ENCODE measurements around the gene MGP. TPM values are rescaled to one million over a fixed set of nuclear protein-coding genes. Genes with fewer than 3 reads are reported as not detected.

Gene MGP
- total RNA-seq, 4 donors from 2014 or later = 90.5 to 499 (median 234) TPM

DNA sequence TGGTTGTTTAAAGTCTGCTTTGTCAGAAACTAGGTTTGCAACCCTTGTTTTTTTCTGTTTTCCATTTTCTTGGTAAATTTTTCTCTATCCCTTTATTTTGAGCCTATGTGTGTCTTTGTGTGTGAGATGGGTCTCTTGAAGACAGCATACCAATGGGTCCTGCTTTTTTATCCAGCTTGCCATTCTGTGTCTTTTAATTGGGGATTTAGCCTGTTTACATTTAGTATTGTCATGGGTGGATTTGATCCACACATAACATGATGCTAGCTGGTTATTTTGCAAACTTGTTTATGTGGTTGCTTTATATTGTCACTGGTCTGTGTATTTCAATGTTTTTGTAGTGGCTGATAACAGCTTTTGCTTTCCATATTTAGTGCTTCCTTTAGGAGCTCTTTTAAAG, 25.2 kb downstream of the MGP start:
- Histone ChIP-seq H3K36me3 (no peaks in the 10 kb centered on the region), H3K4me3 (no peak overlapping the region), H3K9me3 (peaks cover 6 to 10% of the 10 kb centered on the region in 2 donors), H3K4me1 (no peaks in the 10 kb centered on the region), H3K27me3 (no peaks in the 10 kb centered on the region), H3K27ac (no peak overlapping the region)
- DNase-seq = no peak
- in situ Hi-C loops (cut with MboI; ENCODE audit: low pct_ligation_motif_present in 1 of 4, low pct_unique_long_range_greater_than_20kb in 1 of 4, low sequenced_read_pairs in 3 of 4) (no loop called here), intact Hi-C loops (cut with DNase I; ENCODE audit: low total_unique reads) (no loop called here)
- no peak for TF ChIP-seq EP300 (IDR thresholded peaks at IDR 0.05; ENCODE audit: low read depth)
- TF ChIP-seq, protein P1, sequence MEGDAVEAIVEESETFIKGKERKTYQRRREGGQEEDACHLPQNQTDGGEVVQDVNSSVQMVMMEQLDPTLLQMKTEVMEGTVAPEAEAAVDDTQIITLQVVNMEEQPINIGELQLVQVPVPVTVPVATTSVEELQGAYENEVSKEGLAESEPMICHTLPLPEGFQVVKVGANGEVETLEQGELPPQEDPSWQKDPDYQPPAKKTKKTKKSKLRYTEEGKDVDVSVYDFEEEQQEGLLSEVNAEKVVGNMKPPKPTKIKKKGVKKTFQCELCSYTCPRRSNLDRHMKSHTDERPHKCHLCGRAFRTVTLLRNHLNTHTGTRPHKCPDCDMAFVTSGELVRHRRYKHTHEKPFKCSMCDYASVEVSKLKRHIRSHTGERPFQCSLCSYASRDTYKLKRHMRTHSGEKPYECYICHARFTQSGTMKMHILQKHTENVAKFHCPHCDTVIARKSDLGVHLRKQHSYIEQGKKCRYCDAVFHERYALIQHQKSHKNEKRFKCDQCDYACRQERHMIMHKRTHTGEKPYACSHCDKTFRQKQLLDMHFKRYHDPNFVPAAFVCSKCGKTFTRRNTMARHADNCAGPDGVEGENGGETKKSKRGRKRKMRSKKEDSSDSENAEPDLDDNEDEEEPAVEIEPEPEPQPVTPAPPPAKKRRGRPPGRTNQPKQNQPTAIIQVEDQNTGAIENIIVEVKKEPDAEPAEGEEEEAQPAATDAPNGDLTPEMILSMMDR (IDR thresholded peaks at IDR 0.05) = no peak
- TF ChIP-seq POLR2A (IDR thresholded peaks at IDR 0.05) = no peak
- TF ChIP-seq POLR2AphosphoS5 (IDR thresholded peaks at IDR 0.05) = no peak

DNA sequence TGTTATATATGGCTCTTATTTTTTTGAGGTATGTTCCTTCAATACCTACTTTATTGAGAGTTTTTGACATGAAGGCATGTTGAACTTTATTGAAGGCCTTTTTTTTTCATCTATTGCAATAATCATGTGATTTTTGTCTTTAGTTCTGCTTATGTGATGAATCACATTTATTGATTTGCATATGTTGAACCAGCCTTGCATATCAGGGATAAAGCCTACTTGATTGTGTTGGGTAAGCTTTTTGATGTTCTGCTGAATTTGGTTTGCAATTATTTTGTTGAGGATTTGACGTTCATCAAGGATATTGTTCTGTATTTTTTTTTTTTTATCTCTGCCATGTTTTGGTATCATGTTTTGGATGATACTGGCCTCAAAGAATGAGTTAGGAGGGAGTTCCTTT, 27.1 kb downstream of the MGP start:
- H3K36me3 ChIP-seq = no peaks in the 10 kb centered on the region
- in situ Hi-C loops (cut with MboI; ENCODE audit: low pct_ligation_motif_present in 1 of 4, low pct_unique_long_range_greater_than_20kb in 1 of 4, low sequenced_read_pairs in 3 of 4) (no loop called here), intact Hi-C loops (cut with DNase I; ENCODE audit: low total_unique reads) (no loop called here)
- DNase-seq = no peak
- 83 to 100% methylated on average over 1 of the region's 1 CpG for WGBS, 2 donors (ENCODE audit: low coverage in 1 of 2)
- H3K4me3 ChIP-seq = no peak overlapping the region
- no peaks in the 10 kb centered on the region for H3K27me3 ChIP-seq
- H3K4me1 ChIP-seq = peaks cover 0 to 4% (median 0%) of the 10 kb centered on the region in 4 donors
- TF ChIP-seq POLR2AphosphoS5 (IDR thresholded peaks at IDR 0.05) = no peak
- no peak for TF ChIP-seq POLR2A (IDR thresholded peaks at IDR 0.05)
- no peak overlapping the region for H3K27ac ChIP-seq
- H3K9me3 ChIP-seq = peaks cover 6 to 10% of the 10 kb centered on the region in 2 donors

DNA sequence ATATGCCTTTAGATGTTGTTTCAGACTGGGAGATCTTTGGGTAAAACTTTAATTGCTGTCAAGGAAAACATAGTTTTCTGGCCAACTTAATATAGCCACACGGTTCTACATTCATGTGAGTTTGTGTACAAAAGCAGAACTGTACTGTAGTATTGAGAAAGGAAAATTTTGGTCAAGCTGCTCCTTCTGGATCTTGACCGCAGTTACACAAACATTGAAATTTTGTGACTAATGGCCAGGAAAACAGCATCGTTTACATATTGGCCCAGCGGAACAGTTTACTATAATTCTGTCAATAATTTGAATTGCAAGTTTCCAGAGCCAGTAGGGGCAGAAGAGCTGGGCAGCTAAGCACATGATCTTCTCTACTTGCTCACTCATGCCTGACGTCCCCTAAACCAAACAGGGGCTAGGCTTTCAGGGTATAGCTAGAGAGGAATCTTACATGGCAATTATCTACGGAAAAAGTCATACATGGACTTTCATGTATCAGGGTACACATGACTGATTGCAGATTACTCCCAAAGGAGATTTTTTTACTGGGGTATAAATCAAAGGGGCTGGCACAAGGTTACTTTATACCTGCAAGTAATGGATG, 31.0 kb downstream of the MGP start:
- Histone ChIP-seq H3K4me1 (peaks cover 0 to 4% (median 0%) of the 10 kb centered on the region in 4 donors), H3K27me3 (no peaks in the 10 kb centered on the region), H3K9me3 (peaks cover 0 to under 1% of the 10 kb centered on the region in 2 donors), H3K4me3 (no peak overlapping the region), H3K36me3 (no peaks in the 10 kb centered on the region), H3K27ac (no peak overlapping the region)
- TF ChIP-seq POLR2A (IDR thresholded peaks at IDR 0.05) (no peak), EP300 (IDR thresholded peaks at IDR 0.05; ENCODE audit: low read depth) (no peak)
- in situ Hi-C loops (cut with MboI; ENCODE audit: low pct_ligation_motif_present in 1 of 4, low pct_unique_long_range_greater_than_20kb in 1 of 4, low sequenced_read_pairs in 3 of 4) (no loop called here), intact Hi-C loops (cut with DNase I; ENCODE audit: low total_unique reads) (loop anchor here (5.0 kb wide), 1 partner anchor 133 kb away; no protein-coding TSS in a partner anchor)
- WGBS, 2 donors (ENCODE audit: low coverage in 1 of 2) = 54% methylated on average over 6 of the region's 6 CpGs
- DNase-seq = no peak

DNA sequence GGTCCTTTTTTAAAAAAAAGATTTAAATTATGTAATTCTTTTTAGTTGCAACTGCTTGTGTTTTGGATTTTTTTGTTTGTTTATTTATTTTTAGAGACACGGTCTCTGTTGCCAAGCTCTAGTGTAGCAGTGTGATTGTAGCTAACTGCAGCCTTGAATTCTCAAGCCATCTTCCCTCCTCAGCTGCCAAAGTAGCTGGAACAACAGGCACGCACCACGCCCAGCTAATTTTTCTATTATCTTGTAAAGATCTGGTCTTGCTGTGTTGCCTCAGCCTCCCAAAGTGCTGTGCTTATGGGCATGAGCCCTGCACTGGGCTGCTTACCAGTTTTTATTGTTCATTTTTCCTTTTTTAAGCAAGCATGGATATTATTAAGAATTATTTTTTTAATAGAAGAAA, 31.7 kb downstream of the MGP start:
- Histone ChIP-seq H3K4me1 (peaks cover 0 to 4% (median 0%) of the 10 kb centered on the region in 4 donors), H3K27ac (no peak overlapping the region), H3K9me3 (no peaks in the 10 kb centered on the region), H3K36me3 (no peaks in the 10 kb centered on the region), H3K27me3 (no peaks in the 10 kb centered on the region), H3K4me3 (no peak overlapping the region)
- intact Hi-C loops (cut with DNase I; ENCODE audit: low total_unique reads) = loop anchor here (5.0 kb wide), 1 partner anchor 133 kb away; no protein-coding TSS in a partner anchor
- no peak for DNase-seq
- in situ Hi-C loops (cut with MboI; ENCODE audit: low pct_ligation_motif_present in 1 of 4, low pct_unique_long_range_greater_than_20kb in 1 of 4, low sequenced_read_pairs in 3 of 4) = no loop called here
- WGBS, 2 donors (ENCODE audit: low coverage in 1 of 2) = 64 to 71% methylated on average over 3 of the region's 3 CpGs
- TF ChIP-seq POLR2AphosphoS5 (IDR thresholded peaks at IDR 0.05) (no peak), EP300 (IDR thresholded peaks at IDR 0.05; ENCODE audit: low read depth) (no peak), POLR2A (IDR thresholded peaks at IDR 0.05) (no peak)
- TF ChIP-seq, protein P1 (IDR thresholded peaks at IDR 0.05) = no peak

DNA sequence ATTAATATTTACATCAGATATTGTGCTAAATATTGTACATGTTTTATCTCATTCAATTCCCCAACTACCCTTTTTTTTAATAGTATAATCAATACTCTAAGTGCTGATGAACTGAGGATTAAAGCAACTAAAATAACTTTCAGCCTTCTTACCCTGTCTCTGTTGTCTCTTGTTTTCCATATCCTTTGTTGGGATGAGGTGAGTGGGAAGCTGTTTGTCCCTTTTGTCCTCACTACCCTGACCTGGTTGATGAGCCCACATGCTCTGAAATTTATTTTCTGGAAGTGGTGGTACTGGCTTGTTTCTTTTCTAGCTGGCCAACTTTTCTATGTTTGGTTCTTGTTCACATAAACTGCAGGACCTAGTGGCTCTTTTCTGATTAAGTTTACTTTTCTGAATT, 32.8 kb downstream of the MGP start:
- Histone ChIP-seq H3K36me3 (no peaks in the 10 kb centered on the region), H3K27me3 (no peaks in the 10 kb centered on the region), H3K27ac (no peak overlapping the region), H3K4me1 (peaks cover 0 to 4% (median 0%) of the 10 kb centered on the region in 4 donors), H3K4me3 (no peak overlapping the region), H3K9me3 (no peaks in the 10 kb centered on the region)
- DNase-seq = no peak
- TF ChIP-seq, protein P1 (IDR thresholded peaks at IDR 0.05) = no peak
- no peak for TF ChIP-seq POLR2A (IDR thresholded peaks at IDR 0.05)
- no peak for TF ChIP-seq EP300 (IDR thresholded peaks at IDR 0.05; ENCODE audit: low read depth)
- TF ChIP-seq POLR2AphosphoS5 (IDR thresholded peaks at IDR 0.05) = no peak
- in situ Hi-C loops (cut with MboI; ENCODE audit: low pct_ligation_motif_present in 1 of 4, low pct_unique_long_range_greater_than_20kb in 1 of 4, low sequenced_read_pairs in 3 of 4) = no loop called here
- intact Hi-C loops (cut with DNase I; ENCODE audit: low total_unique reads) = loop anchor here (5.0 kb wide), 1 partner anchor 134 kb away; no protein-coding TSS in a partner anchor

All from transverse colon (tissue), 4 donors.